ENCODE results near the gene BRI3. TPM values are rescaled to one million over a fixed set of nuclear protein-coding genes. Genes with fewer than 3 reads are reported as not detected.

The BRI3 gene
- total RNA-seq, 1 experiment from 2014 or later = 84.4 TPM

- in situ Hi-C loops (cut with HindIII; ENCODE audit: low pct_unique_long_range_greater_than_20kb, low sequenced_read_pairs) = no loop called here
- no peak for DNase-seq (ENCODE audit: low read depth)
Measured at GRCh38 chr7:98251231-98251600, 30.3 kb upstream of the BRI3 start.

DNA sequence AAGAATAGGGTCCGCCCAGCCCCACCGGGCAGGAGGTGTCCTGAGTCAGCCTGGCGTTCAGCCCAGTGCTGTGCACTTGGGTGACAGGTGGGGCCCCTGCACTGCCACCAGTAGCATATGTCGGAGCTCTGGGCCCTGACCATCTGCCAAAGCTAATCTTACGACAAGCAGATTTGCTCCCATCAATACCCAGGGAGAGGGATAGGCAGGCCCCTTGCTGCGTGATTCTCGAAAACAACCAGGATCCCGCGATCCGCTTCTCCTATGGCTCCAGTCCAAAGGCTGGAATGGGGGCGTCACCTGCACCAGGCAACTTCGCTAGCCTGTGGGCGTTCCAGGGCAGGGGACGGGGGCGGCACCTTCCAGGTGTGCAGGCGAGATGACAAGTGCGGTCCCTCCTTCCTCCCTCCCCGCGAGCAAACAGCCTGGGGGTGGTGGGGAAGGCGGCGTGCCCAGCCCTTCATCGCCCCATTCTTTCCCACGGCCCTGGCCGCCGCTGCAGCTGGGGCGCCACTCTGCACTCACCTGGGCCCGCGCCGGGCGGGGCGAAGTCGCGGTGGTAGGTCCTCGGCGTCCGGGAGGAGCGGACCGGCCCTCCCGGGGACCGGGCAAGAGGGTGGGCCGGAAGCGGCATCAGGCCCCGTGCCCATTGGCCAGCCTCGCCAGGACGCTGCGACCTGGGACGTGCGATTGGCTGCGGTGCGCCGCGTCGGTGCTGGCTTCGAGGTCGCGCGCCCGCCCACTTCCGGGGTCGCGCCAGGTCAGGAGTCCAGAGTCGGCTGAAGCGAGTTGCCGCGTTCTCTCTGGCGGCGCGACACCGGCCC lies 29.7 kb upstream of the BRI3 start, which contains the start of gene TECPR1:
Gene TECPR1 (minus strand): TSS at position 632 of the 824 bp plus-strand sequence. CDS start 6,086 bp downstream, outside the sequence.
- in situ Hi-C loops (cut with HindIII; ENCODE audit: low pct_unique_long_range_greater_than_20kb, low sequenced_read_pairs) = no loop called here
- peak; percentile 85 for DNase-seq (ENCODE audit: low read depth)

DNA sequence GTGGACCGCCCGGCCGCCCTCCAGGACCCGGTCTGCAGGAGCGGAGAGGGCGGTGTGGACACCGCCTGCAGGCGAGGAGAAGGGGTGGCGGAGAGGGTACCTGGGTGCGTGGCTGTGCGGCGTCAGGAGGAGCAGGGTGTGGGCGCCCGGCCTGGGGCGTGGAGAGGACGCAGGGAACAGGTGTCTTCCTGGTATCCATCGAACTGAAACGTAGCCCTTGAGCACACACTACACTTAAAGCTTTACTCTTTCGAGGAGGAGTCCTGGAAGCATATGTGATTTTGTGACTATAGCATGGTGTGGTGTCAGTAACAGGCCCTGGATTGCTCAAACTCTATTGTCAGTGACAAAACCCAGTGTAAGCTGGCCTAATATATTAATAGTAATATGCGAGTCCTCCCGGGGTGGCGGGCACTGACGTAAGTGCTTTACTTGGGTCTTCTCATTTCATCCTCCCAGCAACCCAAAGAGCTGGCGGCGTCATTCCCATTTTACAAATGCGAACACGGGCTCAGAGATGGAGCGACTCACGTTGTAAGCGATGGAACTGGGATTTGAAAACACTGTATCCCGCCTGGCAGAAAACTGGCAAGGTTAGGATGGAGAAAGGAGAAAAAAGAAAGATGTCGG lies 28.9 kb upstream of the BRI3 start:
- no peak for DNase-seq (ENCODE audit: low read depth)
- in situ Hi-C loops (cut with HindIII; ENCODE audit: low pct_unique_long_range_greater_than_20kb, low sequenced_read_pairs) = no loop called here

GRCh38 chr7:98254516-98254915 lies 27.0 kb upstream of the BRI3 start:
- in situ Hi-C loops (cut with HindIII; ENCODE audit: low pct_unique_long_range_greater_than_20kb, low sequenced_read_pairs) = no loop called here
- no peak for DNase-seq (ENCODE audit: low read depth)

- in situ Hi-C loops (cut with HindIII; ENCODE audit: low pct_unique_long_range_greater_than_20kb, low sequenced_read_pairs) = no loop called here
Measured at GRCh38 chr7:98254951-98255610, 26.4 kb upstream of the BRI3 start.

GRCh38 chr7:98256431-98256830 lies 25.1 kb upstream of the BRI3 start:
- no peak for DNase-seq (ENCODE audit: low read depth)
- in situ Hi-C loops (cut with HindIII; ENCODE audit: low pct_unique_long_range_greater_than_20kb, low sequenced_read_pairs) = no loop called here

More at GRCh38 chr7:98254951-98255610, 26.4 kb upstream of the BRI3 start:
- DNase-seq (ENCODE audit: low read depth) = no peak

- in situ Hi-C loops (cut with HindIII; ENCODE audit: low pct_unique_long_range_greater_than_20kb, low sequenced_read_pairs) = no loop called here
- DNase-seq (ENCODE audit: low read depth) = no peak
Measured at GRCh38 chr7:98257701-98258100, 23.8 kb upstream of the BRI3 start.

DNA sequence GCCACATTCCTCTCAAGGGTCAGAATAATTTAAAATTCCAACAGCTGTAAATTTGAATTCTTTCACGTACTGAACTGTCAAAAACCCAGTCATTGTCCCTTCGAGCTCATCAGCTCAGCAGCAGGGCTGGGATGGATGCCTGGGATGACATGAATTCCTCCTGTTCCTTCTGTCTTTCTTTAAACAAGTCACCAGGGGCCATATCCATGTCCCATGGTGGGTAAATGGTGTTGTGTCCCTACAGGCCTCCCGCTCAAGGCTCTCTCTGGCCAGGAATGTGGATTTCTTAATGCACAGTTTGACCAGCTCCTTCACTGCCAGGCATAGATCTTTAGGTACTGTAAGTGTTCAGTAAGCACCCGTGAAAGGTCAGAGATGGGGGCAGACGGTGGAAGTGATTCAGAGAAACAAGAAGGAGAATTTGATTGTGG lies 15.6 kb upstream of the BRI3 start:
- in situ Hi-C loops (cut with HindIII; ENCODE audit: low pct_unique_long_range_greater_than_20kb, low sequenced_read_pairs) = no loop called here

GRCh38 chr7:98266840-98267239 lies 14.6 kb upstream of the BRI3 start:
- DNase-seq (ENCODE audit: low read depth) = no peak
- in situ Hi-C loops (cut with HindIII; ENCODE audit: low pct_unique_long_range_greater_than_20kb, low sequenced_read_pairs) = no loop called here

More for the DNA sequence above, 15.6 kb upstream of the BRI3 start:
- peak; percentile 68 for DNase-seq (ENCODE audit: low read depth)

- in situ Hi-C loops (cut with HindIII; ENCODE audit: low pct_unique_long_range_greater_than_20kb, low sequenced_read_pairs) = no loop called here
- no peak for DNase-seq (ENCODE audit: low read depth)
Measured at GRCh38 chr7:98267303-98267702, 14.2 kb upstream of the BRI3 start.

DNA sequence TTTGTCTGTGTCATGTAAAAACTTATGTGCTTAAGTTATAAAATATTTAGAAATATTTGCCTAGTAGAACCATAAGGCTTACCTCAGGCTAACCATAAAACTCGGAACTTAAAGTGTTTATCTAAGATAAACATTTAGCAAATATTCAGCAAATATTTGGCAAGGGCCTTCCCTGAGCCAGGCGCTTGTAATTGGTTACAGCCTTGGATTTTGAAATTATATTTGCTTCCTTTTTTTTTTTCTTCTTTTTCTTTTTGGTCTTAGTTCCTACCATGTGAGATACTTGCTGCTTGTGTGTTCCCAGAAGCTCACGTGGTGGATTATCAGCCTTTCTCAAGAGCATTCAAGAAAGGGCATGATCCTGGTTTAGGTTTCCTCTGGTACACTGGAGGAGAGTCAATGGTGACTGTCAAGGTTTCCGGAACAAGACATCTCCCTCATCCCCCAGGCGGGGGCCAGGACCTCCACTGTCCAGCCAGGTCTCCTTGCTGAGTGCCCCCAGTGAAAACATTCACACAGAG lies 5.2 kb upstream of the BRI3 start:
- no peak for DNase-seq (ENCODE audit: low read depth)
- in situ Hi-C loops (cut with HindIII; ENCODE audit: low pct_unique_long_range_greater_than_20kb, low sequenced_read_pairs) = no loop called here

DNA sequence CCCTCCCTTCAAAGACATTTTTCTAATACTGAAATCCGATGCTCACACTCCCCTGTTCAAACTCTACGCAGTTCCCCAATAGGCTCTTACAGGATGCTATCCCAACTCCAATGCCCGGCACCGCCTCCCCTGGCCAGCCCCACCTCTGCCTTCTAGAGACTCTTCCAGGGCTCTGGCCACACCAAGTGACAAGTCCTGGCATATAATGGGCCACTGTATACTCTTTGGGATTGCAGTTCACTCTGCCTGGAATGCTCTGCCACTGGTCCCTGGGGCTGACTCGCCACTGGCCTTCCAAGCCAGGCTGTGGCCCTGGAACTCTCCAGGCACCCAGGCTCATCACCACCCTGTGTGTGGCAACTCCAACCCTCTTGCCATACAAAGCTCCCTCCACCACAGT lies 3.1 kb upstream of the BRI3 start:
- in situ Hi-C loops (cut with HindIII; ENCODE audit: low pct_unique_long_range_greater_than_20kb, low sequenced_read_pairs) = no loop called here
- DNase-seq (ENCODE audit: low read depth) = no peak

DNA sequence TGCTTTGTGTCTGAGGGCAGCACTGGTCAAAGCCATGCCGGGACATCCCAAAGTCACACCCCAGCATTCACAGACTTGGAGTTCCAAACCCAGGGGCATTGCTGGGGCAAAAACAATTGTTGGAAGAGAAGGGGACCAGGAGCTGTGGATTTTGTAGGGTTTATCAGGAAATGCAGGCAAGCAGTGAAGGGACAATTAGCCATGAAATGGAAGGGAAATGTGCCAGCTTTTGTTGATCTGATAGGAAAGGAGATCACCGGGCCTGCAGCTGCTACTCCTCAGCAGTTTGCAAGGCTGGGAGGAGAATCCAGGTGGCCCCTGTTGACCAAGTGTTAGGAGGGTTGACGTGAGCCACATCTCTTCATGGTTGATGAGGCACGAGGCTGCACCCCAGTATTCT lies 2.5 kb upstream of the BRI3 start:
- in situ Hi-C loops (cut with HindIII; ENCODE audit: low pct_unique_long_range_greater_than_20kb, low sequenced_read_pairs) = no loop called here
- no peak for DNase-seq (ENCODE audit: low read depth)

- DNase-seq (ENCODE audit: low read depth) = no peak
Measured at GRCh38 chr7:98280296-98280695, 1.2 kb upstream of the BRI3 start.

GRCh38 chr7:98281757-98282606 lies 496 bp downstream of the BRI3 start:
- DNase-seq (ENCODE audit: low read depth) = no peak
- in situ Hi-C loops (cut with HindIII; ENCODE audit: low pct_unique_long_range_greater_than_20kb, low sequenced_read_pairs) = no loop called here

More at GRCh38 chr7:98280296-98280695, 1.2 kb upstream of the BRI3 start:
- in situ Hi-C loops (cut with HindIII; ENCODE audit: low pct_unique_long_range_greater_than_20kb, low sequenced_read_pairs) = no loop called here

DNA sequence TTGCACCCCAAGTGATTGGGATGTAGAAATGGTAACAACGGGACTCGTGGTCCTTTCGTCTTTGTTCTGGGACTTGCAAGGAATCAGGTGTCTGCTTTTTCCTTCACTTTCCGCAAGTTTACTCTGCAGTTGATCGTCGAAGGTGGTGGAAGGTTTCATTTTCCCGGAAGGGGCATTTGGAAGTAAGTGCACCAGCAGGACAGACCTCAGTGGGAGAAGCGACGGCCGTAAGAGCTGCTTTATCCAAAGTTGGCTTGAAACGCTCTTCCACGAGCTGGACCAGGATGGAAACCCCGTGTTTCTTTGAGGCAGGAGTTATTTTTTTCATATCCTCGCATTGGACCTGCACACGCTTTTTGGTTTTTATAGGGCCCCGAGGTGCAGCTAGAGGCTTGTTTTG lies 1.2 kb downstream of the BRI3 start:
- in situ Hi-C loops (cut with HindIII; ENCODE audit: low pct_unique_long_range_greater_than_20kb, low sequenced_read_pairs) = no loop called here

GRCh38 chr7:98283127-98283886 lies 1.8 kb downstream of the BRI3 start:
- DNase-seq (ENCODE audit: low read depth) = no peak
- in situ Hi-C loops (cut with HindIII; ENCODE audit: low pct_unique_long_range_greater_than_20kb, low sequenced_read_pairs) = no loop called here

More for the DNA sequence above, 1.2 kb downstream of the BRI3 start:
- no peak for DNase-seq (ENCODE audit: low read depth)
